ENCODE data around the gene FHOD3.

GRCh38 chr18:36374262-36374661 lies 76.7 kb downstream of the FHOD3 start:
- TF ChIP-seq CTCF (IDR thresholded peaks at IDR 0.05), result no peak
- no peak for TF ChIP-seq POLR2A (IDR thresholded peaks at IDR 0.05)

Measured in uterus (tissue), 2 donors.